ENCODE results near the gene MPPED1.

MPPED1 gene

DNA sequence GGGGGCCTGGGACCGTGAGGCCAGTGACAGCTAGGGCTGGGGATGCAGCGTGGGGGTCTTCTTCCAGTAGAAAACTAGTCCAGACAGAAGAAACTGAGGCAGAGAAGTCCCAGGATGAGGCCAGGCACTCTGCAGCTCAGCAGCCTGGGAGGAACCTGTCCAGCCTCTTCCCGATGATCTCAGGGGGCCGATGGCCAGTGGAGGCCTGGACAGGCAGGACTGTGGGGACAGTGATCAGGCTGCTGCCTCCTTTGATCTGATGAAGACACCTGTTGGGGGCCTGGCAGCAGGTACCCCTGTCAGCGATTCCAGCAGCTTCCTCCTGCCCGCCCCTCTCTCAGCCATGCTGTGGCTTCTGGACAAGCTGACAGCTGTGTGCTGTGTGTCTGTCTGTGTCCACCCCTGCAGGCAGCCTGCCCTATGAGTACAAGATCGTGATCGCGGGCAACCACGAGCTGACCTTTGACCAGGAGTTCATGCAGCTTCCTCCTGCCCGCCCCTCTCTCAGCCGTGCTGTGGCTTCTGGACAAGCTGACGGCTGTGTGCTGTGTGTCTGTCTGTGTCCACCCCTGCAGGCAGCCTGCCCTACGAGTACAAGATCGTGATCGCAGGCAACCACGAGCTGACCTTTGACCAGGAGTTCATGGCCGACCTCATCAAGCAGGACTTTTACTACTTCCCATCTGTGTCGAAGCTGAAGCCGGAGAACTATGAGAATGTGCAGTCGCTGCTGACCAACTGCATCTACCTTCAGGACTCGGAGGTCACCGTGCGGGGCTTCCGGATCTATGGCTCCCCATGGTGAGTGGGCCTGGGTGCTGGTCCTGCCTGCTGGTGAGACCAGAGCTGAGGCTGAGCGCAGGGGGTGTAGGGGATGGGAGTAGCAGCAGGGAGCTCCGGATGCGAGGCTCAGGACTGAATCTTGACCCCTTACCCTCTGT, 62.6 kb downstream of the MPPED1 start:
- DNase-seq, result peak in 3 of 51 donors; percentile 4 to 26 (median 22)

DNA sequence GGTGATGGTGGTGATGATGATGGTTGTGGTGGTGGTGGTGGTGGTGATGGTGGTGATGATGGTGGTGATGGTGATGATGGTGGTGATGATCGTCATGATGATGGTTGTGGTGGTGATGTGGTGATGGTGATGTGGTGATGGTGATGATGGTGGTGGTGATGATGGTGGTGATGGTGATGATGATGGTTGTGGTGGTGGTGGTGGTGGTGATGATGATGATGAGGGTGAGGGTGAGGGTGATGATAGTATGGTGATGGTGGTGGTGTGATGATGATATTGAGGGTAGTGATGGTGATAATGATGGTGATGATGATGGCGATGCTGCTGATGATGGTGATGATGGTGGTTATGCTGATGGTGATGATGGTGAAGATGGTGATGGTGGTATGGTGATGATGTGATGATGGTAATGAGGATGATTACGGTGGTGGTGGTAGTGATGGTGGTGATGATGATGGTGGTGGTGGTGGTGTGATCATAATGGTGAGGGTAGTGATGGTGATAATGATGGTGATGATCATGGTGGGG, 63.8 kb downstream of the MPPED1 start:
- no peak for DNase-seq

DNA sequence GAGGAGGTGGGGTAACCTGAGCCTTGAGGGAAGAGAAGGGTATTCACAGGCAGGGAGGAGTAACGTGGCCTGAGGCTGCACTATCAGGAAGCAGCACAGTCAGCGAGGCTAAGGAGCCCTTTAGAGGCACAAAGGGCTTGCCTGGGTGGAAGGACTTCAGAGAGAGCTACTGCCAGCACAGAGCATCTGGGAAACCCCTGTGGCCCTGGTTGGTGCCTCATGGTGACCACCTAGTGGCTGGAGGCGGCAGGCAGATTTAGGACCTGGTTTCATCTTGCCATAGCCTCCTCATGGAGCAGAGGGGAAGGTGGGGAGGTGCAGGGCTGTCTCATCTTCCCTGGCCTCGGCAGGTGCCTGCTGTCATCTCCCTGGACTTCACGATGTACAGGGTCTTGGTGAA, 64.5 kb downstream of the MPPED1 start:
- DNase-seq, result no peak

DNA sequence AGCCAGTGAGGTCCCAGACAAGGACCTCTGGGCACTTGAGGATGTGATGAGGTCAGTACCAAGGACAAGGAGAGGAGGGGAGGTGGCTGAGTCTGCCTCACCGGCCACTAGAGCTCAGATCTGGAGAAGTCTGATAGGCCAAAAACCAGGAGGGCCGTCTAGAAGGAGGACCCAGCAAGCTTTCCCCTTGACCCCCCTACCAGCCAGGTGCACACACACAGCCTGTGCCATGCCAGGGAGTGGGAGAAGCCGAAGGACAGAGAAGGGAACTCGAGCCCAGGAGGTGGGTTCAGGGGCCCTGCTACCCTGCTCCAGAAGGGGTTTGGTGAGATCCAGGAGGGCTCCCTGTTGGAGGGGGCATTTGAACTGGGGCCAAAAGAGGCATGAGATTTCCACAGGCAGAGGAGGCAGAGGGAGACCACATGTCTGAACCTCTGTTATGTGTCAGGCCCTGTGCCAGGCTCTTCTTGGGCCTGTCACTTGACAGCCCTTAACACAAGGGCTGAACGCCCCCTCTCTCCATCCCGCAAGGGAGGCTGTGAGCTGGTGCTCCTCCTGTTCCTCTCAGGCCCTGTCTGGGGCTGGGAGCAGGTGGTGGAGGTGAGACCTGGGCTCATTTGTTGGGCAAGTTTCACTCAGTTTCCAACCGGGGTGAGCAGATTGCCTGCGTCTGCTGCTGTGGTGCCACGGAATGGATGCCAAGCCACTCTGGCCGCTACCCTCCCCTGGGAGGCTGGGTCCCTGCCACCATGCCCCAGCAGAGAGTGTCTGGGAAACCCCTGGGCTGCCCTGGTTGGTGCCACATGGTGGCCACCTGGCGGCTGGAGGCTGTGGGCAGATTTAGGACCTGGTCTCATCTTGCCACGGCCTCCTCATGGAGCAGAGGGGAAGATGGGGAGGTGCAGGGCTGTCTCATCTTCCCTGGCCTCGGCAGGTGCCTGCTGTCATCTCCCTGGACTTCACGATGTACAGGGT, 65.2 kb downstream of the MPPED1 start:
- DNase-seq, result no peak

DNA sequence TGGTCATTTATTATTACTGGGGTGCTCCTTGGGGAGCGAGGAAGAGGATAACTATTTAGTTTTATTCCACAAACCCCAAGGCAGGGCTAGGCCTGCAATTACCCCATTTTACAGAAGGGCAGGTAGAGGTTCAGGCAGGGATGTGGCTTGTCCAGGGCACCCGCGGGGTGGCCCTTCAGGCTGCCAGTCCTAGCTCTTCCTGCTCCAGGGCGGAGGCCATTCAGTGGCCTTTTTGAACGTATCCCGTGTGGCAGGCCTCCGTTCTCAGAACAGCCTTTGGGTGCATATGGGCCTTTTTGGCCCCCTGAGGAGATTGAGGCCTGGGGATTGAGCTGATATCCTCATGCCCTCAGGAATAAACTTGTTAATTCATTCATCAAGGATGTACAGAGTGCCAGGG, 66.2 kb downstream of the MPPED1 start:
- DNase-seq, result no peak

DNA sequence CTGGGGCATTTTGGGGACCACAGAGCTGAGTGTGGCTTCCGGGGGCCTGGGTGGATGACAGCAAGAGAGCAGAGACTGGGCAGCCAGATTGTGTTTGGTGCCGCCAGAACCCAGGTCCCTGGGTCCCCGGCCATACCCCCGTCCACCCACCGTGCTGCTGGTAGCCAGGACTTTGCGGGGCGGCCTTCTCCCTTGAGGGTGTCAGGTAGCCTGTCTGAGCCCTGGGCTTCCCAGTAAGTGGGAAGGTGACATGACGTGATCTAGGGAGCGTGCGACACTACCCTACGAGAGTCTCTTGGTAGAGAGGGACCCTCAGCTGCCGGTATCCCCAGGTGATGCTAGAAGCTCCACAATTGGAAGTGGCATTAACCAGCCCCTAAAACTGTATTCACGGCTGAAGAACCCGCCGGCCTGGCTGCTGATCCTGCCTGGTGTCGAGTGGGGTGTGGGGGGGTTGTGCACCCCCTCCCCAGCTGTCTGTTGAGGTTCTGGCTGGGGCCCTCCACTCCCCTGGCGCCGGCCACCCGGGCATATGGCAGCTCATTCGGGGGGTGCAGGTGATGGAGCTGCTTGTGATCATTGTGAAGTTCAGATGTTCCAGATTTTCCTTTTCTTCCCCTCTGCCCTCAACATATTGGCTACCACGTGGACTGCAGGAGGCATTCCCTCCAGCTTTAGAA, 66.9 kb downstream of the MPPED1 start:
- DNase-seq, result no peak

DNA sequence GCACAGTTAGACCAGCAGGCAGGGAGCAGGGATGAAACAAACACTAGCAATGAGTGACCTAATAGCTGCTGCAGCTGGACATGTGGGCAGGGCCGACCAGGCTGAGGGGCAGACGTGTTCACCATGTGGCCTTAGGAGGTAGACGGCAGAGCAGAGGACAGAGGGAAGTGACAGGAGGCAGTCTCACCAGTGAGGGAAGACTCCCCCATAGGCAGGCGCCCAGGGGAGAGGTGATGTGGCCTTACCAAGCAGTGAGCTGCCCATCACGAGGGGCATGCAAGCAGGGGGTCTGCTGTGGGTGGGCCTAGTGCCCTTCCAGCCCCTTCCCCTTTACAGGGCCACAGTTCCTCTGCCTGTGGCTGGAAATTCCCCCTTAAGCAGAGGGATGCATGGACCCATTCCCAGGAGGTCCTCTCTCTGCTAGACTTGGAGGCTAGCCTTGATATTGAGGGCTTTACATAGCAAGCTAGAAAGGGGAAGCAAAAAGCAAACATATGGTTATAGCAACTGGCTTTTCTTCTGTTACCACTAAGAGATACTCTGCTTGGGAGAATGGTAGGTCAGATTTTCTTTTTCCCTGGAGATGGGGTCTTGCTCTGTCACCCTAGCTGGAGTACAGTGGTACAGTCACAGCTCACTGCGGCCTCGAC, 67.6 kb downstream of the MPPED1 start:
- DNase-seq, result no peak

DNA sequence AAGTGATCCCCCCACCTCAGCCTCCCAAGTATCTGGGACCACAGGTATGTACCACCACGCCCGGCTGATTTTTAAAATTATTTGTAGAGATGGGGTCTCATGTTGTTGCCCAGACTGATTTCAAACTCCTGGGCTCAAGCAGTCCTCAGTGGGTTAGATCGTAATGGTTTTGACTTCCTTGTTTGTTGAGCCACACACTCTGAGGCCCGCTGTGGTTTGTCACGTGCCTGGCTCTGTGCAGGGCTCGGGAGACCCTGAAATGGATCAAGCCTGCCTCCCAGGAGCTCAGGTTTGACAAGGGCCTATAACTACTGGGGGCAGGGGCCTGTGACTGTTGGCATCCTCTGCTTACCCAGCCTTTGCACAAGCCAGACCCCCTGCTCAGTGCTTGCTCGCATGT, 68.1 kb downstream of the MPPED1 start:
- no peak for DNase-seq

DNA sequence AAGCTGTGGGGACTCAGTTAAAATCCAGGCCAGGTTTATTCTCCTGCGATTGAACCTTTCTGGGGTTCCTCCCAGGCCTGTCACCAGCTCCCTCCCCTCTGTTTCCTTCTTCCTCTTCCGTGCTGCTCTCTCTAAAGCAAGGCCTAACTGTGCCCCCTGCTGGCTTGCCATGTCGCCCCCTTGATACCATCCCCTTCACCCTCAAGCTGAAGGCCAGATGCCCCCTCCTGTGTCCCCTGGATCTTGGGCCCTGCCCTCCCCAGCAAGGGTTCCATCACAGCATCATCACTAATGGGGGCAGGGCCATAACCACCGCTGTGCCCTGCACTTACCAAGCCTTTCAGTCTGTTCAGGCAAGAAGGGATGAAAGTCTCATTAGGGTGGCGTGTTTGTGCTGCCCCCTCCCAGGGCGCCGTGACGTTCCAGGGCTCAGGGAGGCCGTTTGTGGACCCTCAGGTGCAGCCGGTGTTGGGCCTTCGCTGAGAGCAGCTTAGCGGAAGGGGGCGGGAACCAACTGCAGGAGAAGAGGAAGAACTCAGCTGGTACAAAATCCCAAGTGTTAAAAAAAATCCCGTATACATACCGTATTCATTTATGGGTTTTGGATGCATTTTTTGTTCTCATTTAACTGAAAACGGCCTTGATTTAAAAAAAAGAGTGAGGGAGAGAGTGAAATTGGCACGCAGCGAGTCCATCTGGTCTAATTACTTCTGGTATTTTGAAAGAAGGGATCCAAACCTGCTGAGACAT, 69.9 kb downstream of the MPPED1 start:
- peak in 2 of 51 donors; percentile 7 to 39 for DNase-seq

DNA sequence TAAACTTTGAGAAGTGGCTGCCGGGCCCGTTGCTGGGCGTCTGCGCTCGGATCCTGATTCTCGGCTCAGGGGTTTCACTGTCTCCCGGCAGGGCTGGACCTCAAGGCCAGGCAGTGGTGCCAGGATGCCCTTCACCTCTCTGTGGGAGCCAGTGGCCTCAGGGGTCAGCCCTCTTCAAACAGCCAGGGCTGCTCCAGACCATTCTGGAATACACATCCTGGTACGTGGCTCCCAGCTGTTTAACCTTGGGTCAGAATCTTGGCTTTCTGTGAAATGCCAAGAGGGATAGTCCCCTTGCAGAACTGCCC, 70.5 kb downstream of the MPPED1 start:
- no peak for DNase-seq

DNA sequence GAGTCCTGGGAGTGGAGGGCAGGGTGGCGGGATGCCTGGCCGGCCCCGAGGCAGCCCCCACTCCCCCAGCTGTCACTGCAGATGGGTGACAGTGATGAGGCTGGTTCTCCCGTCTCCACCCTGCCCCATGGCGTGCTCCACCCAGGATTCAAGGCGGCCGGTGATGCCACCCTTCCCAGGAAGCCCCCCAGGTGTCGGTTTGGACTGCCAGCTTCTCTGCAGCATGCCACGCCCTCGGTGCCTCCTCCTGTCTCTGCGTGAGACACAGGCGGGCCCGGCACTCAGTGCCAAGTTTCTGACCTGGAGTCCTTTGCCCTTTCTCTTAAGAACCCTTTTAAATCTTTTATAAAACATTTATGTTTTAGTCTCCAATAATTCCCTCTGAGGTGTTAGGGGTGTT, 71.5 kb downstream of the MPPED1 start:
- DNase-seq, result no peak

DNA sequence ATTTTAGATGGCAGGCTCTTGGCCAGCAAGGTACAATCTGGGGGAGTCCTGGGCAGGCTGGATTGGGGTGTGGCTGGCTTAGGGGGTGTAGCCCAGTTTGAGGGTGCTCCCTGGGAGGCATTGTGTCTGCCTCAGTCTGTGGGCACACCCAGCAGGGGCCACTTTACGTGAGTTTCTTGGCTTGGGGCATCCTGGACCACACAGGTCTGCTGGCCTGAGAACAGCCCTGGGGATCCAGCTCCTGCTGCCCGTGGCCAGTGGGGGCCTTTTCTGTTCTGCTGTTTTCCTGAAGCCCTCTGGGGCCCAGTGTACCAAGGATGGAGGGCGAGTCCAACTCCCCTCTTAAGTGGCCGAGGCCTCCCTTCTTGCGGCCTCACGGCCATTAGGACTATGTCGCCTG, 71.9 kb downstream of the MPPED1 start:
- no peak for DNase-seq

DNA sequence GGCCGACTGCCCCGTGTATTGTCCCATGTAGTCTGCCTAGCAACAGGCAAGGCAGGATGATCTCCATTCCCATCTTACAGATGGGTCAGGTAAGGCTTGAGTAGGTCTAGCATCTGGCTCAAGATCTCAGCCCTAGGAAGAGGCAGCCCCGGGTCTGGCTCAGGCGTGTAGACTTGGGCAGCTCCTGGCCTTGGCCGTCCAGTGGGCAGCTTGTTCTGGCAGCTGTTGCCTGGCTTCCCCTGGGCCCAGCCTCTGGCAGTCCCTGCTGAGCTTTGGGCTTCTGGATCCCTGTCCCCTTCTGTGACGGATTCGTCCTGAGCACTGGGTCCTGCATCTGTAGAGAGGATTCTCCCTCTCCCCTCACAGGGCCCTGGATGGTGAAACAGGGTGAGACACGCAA, 72.4 kb downstream of the MPPED1 start:
- no peak for DNase-seq

DNA sequence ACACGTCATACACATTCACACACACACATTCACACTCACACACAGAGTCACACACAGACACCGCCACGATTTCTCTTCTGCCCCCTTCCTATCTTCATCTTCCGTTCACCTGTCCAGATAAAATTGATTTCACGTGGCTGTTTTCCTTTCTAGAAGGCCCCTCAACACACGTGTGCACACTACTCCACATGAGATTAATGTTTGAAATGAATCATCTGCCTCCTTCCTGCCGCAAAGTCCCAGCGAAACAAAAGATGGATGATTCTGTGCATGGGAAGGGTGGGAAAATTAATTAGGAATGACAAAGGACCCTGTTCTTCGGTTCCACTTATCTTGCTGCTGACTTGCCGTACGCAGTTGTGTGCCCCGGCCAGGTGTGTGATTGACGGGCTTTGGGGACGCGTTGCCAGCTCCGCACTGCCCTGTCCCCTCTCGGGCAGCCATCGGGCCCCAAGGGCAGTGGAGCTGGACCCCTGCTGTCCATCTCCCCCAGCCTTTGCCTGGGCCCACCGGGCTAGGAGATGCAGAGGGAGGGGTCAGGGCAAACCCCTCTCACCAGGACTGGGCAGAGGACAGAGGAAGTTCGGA, 73.8 kb downstream of the MPPED1 start:
- DNase-seq, result no peak

DNA sequence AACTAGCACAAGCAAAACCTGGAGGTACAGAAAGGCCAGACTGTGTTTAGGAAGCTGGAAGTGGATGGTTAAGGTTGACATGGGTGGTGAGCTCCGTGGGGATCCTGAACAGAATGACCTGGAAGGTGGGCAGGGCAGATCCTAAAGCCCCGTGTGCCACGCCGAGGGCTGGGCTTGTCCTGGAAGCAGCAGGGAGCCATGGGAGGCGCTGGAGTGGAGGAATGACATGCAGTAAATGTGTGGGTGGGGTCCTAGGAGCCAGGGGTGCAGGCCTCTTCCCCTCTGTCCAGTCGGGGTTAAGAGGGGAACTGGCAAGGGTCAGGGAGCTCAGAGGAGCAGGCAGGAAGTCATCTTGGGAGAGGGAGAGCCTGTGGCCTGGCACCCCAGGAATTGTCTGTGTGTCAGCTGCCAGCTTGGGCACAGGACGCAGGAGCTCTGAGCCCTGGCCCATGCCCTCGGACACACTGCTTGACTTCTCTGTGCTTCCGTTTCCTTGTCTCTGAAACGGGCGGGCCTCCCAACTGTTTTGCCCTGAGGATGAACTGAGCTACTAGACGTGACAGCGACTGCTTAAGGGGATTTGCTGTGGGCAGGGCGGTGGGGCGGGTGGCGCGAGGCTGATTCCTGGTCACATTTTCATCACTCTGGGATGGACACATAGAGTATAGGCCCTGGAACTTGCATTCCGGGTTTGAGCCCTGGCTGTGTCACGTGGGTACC, 75.7 kb downstream of the MPPED1 start:
- no peak for DNase-seq

DNA sequence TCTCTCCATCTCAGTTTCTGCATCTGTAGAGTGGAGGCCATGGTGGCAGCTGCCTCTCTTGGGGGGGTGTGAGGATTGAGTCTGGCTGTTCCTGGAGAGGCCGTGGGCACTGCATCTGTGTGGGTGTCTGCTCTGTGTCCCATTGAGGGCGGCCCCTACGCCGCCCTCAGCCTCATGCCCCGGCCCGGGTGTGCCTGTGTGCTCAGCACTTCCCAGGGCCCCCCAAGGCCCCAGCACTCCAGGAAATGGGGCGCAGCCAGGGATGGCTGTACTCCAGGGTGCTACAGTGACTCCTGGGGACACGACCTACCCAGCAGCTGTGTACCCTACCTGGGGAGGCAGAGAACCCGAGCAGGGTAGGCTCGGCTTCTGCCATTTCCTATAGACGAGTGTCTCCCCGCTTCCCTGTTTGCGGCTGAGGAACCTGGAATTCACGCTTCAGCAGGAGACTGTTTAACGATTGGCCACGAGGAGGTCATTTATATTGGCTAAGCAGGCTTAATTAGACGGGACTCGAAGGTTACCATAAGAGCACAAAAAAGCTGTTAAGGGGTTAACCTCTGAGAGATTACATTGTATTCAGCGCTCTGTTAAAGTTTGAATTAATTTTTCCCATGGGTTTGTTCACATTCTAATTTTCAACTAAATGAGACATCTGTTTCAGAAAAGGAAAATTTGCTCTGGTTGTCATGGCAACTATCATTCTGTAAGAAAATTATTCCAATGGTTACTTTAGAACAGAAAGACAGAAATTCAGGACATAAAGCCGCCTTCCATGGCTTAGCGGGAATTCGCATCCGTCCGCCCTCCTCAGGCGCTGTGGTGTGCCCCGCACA, 76.4 kb downstream of the MPPED1 start:
- peak in 1 of 51 donors; percentile 42 for DNase-seq

DNA sequence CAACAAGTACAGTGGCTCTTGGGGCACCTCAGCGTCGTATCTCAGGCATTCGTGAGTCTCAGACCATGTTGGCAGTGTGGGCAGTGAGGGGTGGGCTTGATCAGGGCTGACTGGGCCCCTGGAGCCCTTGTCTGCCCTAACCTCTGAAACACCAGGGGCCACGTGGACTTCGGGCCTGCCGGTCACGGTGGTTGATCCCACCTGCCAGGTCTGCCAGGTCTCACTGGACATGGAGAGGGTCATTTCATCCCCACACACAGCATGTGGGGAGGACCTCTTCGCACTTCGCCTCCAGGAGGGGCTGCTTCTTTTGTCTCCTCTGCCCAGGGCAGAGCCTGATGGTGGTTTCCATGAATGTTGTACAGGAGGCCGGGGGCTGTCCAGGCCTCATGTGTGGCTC, 77.1 kb downstream of the MPPED1 start:
- DNase-seq, result no peak

DNA sequence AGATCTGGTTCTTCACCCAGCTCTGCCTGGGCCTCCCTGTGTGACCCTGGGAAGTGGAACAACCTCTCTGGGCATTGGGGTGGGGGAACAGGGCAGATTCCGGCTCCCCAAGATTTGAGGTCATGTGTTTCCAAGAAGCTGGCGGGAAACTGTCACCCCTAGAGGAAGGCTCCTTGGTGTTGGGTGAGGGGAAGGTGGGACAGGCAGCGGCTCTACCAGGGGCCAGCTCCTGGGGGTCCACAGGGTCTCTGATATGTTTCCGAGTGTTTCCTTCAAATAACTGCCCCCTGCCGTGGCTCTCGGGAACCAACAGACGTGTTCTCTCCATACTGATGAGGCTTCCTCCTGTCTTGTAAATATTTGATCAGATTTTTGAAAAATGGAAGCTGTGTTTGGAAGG, 78.5 kb downstream of the MPPED1 start:
- DNase-seq, result no peak

All from hypothalamus (tissue), 51 donors.